MM.1S (cell line): ENCODE data around the gene MEAF6.

Source experiments
- CTCF ChIP-seq: fragments of 300-600 bp; sonication (generic); IDR thresholded peaks from 2 replicates; pipeline ENCODE4 v1.5.1; 2016; ENCODE audit warnings: antibody characterized with exemption, low read length, mixed read lengths
- EZH2 ChIP-seq: fragments of 300-600 bp; sonication (generic); optimal IDR thresholded peaks from 2 replicates; pipeline ENCODE3; 2017; ENCODE audit warnings: low read depth, mild to moderate bottlenecking, antibody characterized with exemption, low read length, mixed read lengths

- TF ChIP-seq EZH2: no peak
- 0 out of 2 replicates have a peak, but pooled peaks have one; percentile 14 for TF ChIP-seq CTCF
Observed at GRCh38 chr1:37478451-37478881, 36.1 kb downstream of the MEAF6 start.
